PC-3 (cell line): ENCODE data around the gene POLA1.

Experiments used
- CTCF ChIP-seq: fragments of 300-600 bp; sonication (generic); conservative IDR thresholded peaks from 2 replicates; pipeline ENCODE4 v1.5.1; 2017; ENCODE audit warnings: antibody characterized with exemption, low read depth, mild to moderate bottlenecking, low read length
- EZH2 ChIP-seq: fragments of 300-600 bp; sonication (generic); IDR thresholded peaks from one replicate; pipeline ENCODE4 v1.6.1; 2017; ENCODE audit warnings: antibody characterized with exemption, mild to moderate bottlenecking, low read length; ENCODE audit not compliant: unreplicated experiment
- EZH2phosphoT487 ChIP-seq: fragments of 300-600 bp; sonication (generic); IDR thresholded peaks from 2 replicates; pipeline ENCODE4 v1.6.1; 2018; ENCODE audit warnings: mild to moderate bottlenecking, antibody characterized with exemption, low read length, borderline replicate concordance

- TF ChIP-seq CTCF = no peak
- no peak for TF ChIP-seq EZH2
- no peak for TF ChIP-seq EZH2phosphoT487
Observed at GRCh38 chrX:24767557-24767956, 73.8 kb downstream of the POLA1 start.
